Mesendoderm (in vitro differentiated cells): Measurements from ENCODE around the gene APMAP.
"Not testable (repeated sequence)": the region's sequence is repeated elsewhere in the genome, so short reads cannot be mapped to it uniquely, and the experiment has no call there.

ENCODE experiments used
- DNase-seq: peaks from one replicate; pipeline ENCODE4 v3.0.0; 2013
- H2AK5ac ChIP-seq: 2 replicates; pipeline ENCODE4 v1.6.1; 2013; ENCODE audit warnings: low read length, inconsistent platforms
- H2BK120ac ChIP-seq: 2 replicates; pipeline ENCODE4 v1.6.1; 2013; ENCODE audit warnings: low read depth, mild to moderate bottlenecking, low read length, moderate library complexity, mixed read lengths
- H2BK15ac ChIP-seq: replicated peaks from 2 replicates; pipeline ENCODE4 v1.6.1; 2013; ENCODE audit warnings: low read depth, mild to moderate bottlenecking, moderate library complexity
- H2BK5ac ChIP-seq: 2 replicates; pipeline ENCODE4 v1.6.1; 2013; ENCODE audit warnings: low read length, inconsistent platforms
- H3K18ac ChIP-seq: 2 replicates; pipeline ENCODE4 v1.6.1; 2013; ENCODE audit warnings: mild to moderate bottlenecking, low read length, mixed read lengths
- H3K23ac ChIP-seq: one replicate; pipeline ENCODE4 v1.6.1; 2013; ENCODE audit warnings: low read length
- H3K27ac ChIP-seq: 2 replicates; pipeline ENCODE4 v1.5.1; 2013; ENCODE audit warnings: low read depth, mild to moderate bottlenecking, inconsistent platforms, low read length, moderate library complexity
- H3K27me3 ChIP-seq: 2 replicates; pipeline ENCODE4 v1.6.1; 2013; ENCODE audit warnings: low read length, control low read depth, mild to moderate bottlenecking, inconsistent platforms; ENCODE audit not compliant: insufficient read depth, poor library complexity
- H3K36me3 ChIP-seq: 2 replicates; pipeline ENCODE4 v1.6.1; 2013; ENCODE audit warnings: low read length, inconsistent platforms; ENCODE audit not compliant: control insufficient read depth, insufficient read depth
- H3K4ac ChIP-seq: one replicate; pipeline ENCODE4 v1.6.1; 2013; ENCODE audit warnings: low read depth, mild to moderate bottlenecking, low read length, moderate library complexity
- H3K4me1 ChIP-seq: 2 replicates; pipeline ENCODE4 v1.6.1; 2013; ENCODE audit warnings: low read depth, low read length, inconsistent platforms; ENCODE audit not compliant: control insufficient read depth
- H3K4me2 ChIP-seq: 2 replicates; pipeline ENCODE4 v1.6.1; 2013; ENCODE audit warnings: low read length
- H3K4me3 ChIP-seq: 2 replicates; pipeline ENCODE4 v1.5.1; 2013; ENCODE audit warnings: mild to moderate bottlenecking, low read length
- H3K56ac ChIP-seq: one replicate; pipeline ENCODE4 v1.6.1; 2013; ENCODE audit warnings: low read length
- H3K79me1 ChIP-seq: 2 replicates; pipeline ENCODE4 v1.6.1; 2013; ENCODE audit warnings: low read length, inconsistent platforms
- H3K79me2 ChIP-seq: 2 replicates; pipeline ENCODE4 v1.6.1; 2013; ENCODE audit warnings: mild to moderate bottlenecking, low read length; ENCODE audit not compliant: control insufficient read depth, insufficient read depth
- H3K9ac ChIP-seq: 2 replicates; pipeline ENCODE4 v1.6.1; 2013; ENCODE audit warnings: low read length, inconsistent platforms
- H4K5ac ChIP-seq: one replicate; pipeline ENCODE4 v1.6.1; 2013; ENCODE audit warnings: low read length
- H4K8ac ChIP-seq: one replicate; pipeline ENCODE4 v1.6.1; 2013; ENCODE audit warnings: low read depth, mild to moderate bottlenecking, control low read depth, low read length, moderate library complexity
- WGBS: extraction: QIAGEN DNeasy Blood & Tissue Kit; methylation state at CpG from one replicate; pipeline ENCODE4 v1.1.7; 2013; ENCODE audit warnings: low lambda C conversion rate, missing lambda C conversion rate; ENCODE audit not compliant: insufficient coverage; ENCODE audit errors: extremely low coverage; 5-methylcytosine and 5-hydroxymethylcytosine counted together

The APMAP gene

DNA sequence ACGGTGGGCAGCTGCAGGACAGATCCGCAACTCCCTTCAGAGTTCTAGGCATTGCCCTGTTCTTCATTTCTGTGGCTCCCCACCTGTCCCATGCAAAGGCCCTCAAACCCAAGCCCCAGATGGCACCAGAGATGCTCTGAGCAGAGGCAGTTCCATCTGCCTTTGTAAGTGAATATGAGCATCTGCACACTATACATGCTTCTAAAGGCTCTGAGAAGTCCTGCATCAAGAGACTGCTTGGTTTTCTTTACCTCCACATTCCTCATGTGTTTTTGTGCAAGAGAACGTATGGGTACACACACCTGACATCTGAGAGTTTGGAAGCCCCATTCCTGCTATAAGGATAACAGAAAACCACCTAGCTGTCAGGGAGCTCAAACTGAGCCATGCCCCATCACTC lies 57.8 kb downstream of the APMAP start:
- no peak overlapping the region for H3K27ac ChIP-seq

DNA sequence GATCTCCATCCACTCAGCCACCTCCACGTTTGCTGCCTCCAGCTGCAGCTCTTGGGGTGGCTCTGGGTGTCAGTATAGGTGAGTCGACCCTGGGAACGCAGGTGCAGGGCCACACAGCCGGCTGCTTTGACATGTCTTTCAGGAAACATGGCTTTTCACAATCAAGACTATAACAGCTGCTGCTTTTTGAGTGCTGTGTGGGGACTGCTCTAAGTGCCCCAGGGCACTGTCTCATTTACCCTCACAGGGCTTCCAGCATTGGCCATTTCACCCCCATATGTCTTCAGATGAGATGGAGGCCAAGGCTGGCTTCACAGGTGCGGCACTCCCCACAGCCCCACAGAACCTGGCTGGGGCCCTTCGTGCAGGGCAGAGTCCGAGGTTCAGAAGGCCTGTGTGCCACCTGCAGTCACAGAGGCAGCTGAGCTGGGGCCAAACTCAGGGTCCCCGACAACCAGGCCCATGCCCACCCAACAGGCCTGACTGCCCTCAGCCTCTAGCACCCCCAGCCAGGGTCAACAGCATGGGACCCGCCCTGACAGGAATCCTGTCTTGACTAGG lies 58.4 kb downstream of the APMAP start:
- no peak overlapping the region for H4K5ac ChIP-seq
- no peak overlapping the region for H3K4ac ChIP-seq
- WGBS: no CpG with 5 or more reads among the region's 9 CpGs
- H3K36me3 ChIP-seq: no peaks in the 10 kb centered on the region
- H3K56ac ChIP-seq: no peak overlapping the region
- no peak overlapping the region for H2AK5ac ChIP-seq
- H3K23ac ChIP-seq: no peak overlapping the region
- no peak overlapping the region for H4K8ac ChIP-seq
- no peak overlapping the region for H3K9ac ChIP-seq
- H3K27me3 ChIP-seq: no peaks in the 10 kb centered on the region
- no peaks in the 10 kb centered on the region for H3K4me1 ChIP-seq
- H2BK5ac ChIP-seq: no peak overlapping the region
- H3K4me3 ChIP-seq: no peak overlapping the region
- H2BK120ac ChIP-seq: no peak overlapping the region
- no peak overlapping the region for H2BK15ac ChIP-seq
- no peaks in the 10 kb centered on the region for H3K79me2 ChIP-seq
- no peaks in the 10 kb centered on the region for H3K79me1 ChIP-seq
- H3K18ac ChIP-seq: no peak overlapping the region
- DNase-seq: no peak
- no peak overlapping the region for H3K4me2 ChIP-seq
- H3K27ac ChIP-seq: no peak overlapping the region

More for the DNA sequence above, 57.8 kb downstream of the APMAP start:
- no peaks in the 10 kb centered on the region for H3K79me1 ChIP-seq
- DNase-seq: no peak
- H2BK5ac ChIP-seq: no peak overlapping the region
- no peak overlapping the region for H2BK15ac ChIP-seq
- no peak overlapping the region for H4K5ac ChIP-seq
- no peaks in the 10 kb centered on the region for H3K79me2 ChIP-seq
- H3K23ac ChIP-seq: no peak overlapping the region
- no CpG with 5 or more reads among the region's 3 CpGs for WGBS
- H3K4me1 ChIP-seq: no peaks in the 10 kb centered on the region
- H3K4ac ChIP-seq: no peak overlapping the region
- no peak overlapping the region for H3K18ac ChIP-seq
- no peak overlapping the region for H3K4me2 ChIP-seq
- no peak overlapping the region for H4K8ac ChIP-seq
- H3K56ac ChIP-seq: no peak overlapping the region
- no peaks in the 10 kb centered on the region for H3K36me3 ChIP-seq
- no peak overlapping the region for H3K4me3 ChIP-seq
- H3K9ac ChIP-seq: no peak overlapping the region
- no peak overlapping the region for H2AK5ac ChIP-seq
- no peaks in the 10 kb centered on the region for H3K27me3 ChIP-seq
- H2BK120ac ChIP-seq: no peak overlapping the region

DNA sequence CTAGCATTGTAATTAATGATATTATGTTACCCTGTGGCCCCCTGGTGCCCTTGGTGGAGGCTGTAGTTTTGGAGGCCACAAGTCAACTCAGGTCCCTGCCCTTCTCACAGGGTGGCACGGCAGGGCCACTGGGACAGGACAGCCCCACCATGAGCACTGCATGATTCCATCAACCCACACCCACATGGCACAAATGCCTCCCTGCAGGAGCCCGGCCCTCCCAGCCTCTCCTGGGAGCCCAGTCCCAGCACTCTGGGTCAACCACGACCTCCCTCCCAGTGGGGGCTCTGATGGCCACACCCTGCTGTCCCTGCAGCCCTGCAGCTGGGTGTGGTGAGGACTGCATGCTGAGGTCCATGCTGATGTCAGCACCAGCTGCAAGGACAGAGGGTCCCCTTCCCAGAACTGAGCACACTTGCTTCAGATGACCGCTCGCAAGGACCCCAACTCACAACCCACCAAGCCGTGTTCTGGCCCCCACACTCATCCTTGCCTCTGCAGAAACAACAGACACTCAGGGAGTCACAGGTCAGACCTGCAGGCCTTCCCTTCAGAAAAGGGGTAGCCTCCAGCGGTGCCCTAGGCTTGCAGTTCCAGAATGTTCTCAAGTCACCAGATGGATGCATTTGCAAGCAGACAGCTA lies 59.2 kb downstream of the APMAP start:
- no peak overlapping the region for H2BK5ac ChIP-seq
- H4K5ac ChIP-seq: no peak overlapping the region
- no peaks in the 10 kb centered on the region for H3K27me3 ChIP-seq
- no peak overlapping the region for H3K27ac ChIP-seq
- no peaks in the 10 kb centered on the region for H3K79me1 ChIP-seq
- H3K18ac ChIP-seq: no peak overlapping the region
- no peak overlapping the region for H3K4me2 ChIP-seq
- H2BK120ac ChIP-seq: no peak overlapping the region
- H4K8ac ChIP-seq: no peak overlapping the region
- DNase-seq: no peak
- H3K56ac ChIP-seq: no peak overlapping the region
- no peak overlapping the region for H2BK15ac ChIP-seq
- H3K36me3 ChIP-seq: no peaks in the 10 kb centered on the region
- WGBS: no CpG with 5 or more reads among the region's 7 CpGs
- H2AK5ac ChIP-seq: no peak overlapping the region
- H3K4me3 ChIP-seq: no peak overlapping the region
- H3K23ac ChIP-seq: no peak overlapping the region
- H3K79me2 ChIP-seq: no peaks in the 10 kb centered on the region
- no peak overlapping the region for H3K9ac ChIP-seq
- no peaks in the 10 kb centered on the region for H3K4me1 ChIP-seq
- no peak overlapping the region for H3K4ac ChIP-seq

DNA sequence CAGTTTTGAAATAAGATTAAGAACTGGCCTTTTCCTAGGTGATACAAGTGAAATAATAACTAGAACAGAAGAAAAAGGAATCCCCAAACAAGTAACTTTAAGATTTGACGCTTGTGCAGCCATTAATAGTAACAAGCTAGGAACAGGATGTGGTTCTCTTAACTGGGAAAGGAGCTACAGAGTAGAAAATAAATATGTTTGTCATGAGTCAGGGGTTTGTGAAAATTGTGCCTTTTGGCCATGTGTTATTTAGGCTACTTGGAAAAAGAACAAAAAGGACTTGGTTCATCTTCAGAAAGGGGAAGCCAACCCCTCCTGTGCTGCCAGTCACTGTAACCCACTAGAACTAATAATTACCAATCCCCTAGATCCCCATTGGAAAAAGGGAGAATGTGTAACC lies 60.7 kb downstream of the APMAP start:
- H2BK15ac ChIP-seq, H4K5ac ChIP-seq, H2BK120ac ChIP-seq, DNase-seq, H3K27ac ChIP-seq, H3K4me3 ChIP-seq, H3K9ac ChIP-seq, H3K27me3 ChIP-seq, H3K4me1 ChIP-seq, H3K56ac ChIP-seq, H3K79me1 ChIP-seq, H3K23ac ChIP-seq, H3K18ac ChIP-seq, H3K4ac ChIP-seq, H2AK5ac ChIP-seq, H2BK5ac ChIP-seq, H3K36me3 ChIP-seq, H3K79me2 ChIP-seq, H4K8ac ChIP-seq, H3K4me2 ChIP-seq: not testable (repeated sequence)
- WGBS: no CpG with 5 or more reads among the region's 1 CpG

DNA sequence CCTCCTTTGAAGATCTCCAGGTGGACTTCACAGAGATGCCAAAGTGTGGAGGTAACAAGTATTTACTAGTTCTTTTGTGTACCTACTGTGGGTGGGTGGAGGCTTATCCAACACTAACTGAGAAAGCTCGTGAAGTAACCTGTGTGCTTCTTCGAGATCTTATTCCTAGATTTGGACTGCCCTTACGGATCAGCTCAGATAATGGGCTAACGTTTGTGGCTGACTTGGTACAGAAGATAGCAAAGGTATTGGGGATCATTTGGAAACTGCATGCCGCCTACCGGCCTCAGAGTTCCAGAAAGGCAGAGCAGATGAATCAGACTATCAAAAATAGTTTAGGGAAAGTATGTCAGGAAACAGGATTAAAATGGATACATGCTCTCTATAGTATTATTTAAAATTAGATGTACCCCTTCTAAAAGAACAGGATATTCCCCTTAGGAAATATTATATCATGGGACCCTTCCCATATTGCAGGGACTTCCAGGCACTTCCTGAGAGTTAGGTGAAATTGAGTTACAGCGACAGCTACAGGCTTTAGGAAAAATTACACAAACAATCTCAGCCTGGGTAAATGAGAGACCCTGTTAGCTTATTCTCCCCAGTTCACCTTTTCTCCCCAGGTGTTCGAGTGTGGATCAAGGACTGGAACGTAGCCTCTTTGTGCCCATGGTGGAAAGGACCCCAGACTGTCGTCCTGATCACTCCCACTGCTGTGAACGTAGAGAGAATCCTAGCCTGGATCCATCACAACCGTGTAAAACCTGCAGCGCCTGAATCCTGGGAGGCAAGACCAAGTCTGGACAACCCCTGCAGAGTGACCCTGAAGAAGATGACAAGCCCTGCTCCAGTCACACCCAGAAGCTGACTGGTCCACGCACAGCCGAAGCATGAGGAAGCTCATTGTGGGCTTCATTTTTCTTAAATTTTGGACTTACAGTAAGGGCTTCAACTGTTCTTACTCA lies 61.5 kb downstream of the APMAP start:
- H3K4ac ChIP-seq, H2BK120ac ChIP-seq, H3K4me3 ChIP-seq, H2BK5ac ChIP-seq, H3K36me3 ChIP-seq, H3K56ac ChIP-seq, H2BK15ac ChIP-seq, H3K27me3 ChIP-seq, H2AK5ac ChIP-seq, H3K27ac ChIP-seq, H3K18ac ChIP-seq, H3K4me1 ChIP-seq, H3K79me1 ChIP-seq, H4K5ac ChIP-seq, H4K8ac ChIP-seq, H3K79me2 ChIP-seq, H3K9ac ChIP-seq, H3K4me2 ChIP-seq, H3K23ac ChIP-seq: not testable (repeated sequence)
- WGBS: no CpG with 5 or more reads among the region's 15 CpGs
- peak; percentile 20 for DNase-seq
